ENCODE measurements around the gene HTT-AS.
"Not testable (repeated sequence)": the region's sequence is repeated elsewhere in the genome, so short reads cannot be mapped to it uniquely, and the experiment has no call there.

The HTT-AS gene

DNA sequence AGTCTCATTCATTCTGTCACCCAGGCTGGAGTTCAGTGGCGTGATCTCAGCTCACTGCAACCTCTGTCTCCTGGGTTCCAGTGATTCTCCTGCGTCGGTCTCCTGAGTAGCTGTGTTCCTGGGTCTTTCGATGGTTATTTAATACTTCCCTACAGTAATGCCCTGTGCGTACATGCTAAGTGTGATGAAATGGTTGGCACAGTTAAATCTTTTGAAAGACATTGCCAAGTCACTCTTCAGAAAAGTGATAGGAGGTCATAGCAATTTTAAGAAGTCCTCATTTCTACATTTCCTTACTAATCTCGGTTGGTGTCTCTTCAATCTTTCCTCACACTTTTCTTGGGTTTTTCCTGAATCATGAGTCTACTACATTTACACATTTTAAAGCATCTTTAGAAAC lies 14.4 kb downstream of the HTT-AS start:
- H3K27me3 ChIP-seq (replicated peaks; ENCODE audit: control insufficient read depth, insufficient read depth, low read length, poor library complexity, severe bottlenecking), result no peaks in the 10 kb centered on the region
- no peak overlapping the region for H3K4me3 ChIP-seq (ENCODE audit: insufficient read depth, low read depth, low read length, poor library complexity, severe bottlenecking)
- no peaks in the 10 kb centered on the region for H3K9me3 ChIP-seq (ENCODE audit: control insufficient read depth, low read length)
- no peaks in the 10 kb centered on the region for H3K36me3 ChIP-seq (ENCODE audit: control insufficient read depth, insufficient read depth, low read length)
- no peaks in the 10 kb centered on the region for H3K4me1 ChIP-seq (ENCODE audit: control insufficient read depth, insufficient read depth, low read length, poor library complexity, severe bottlenecking)
- H3K27ac ChIP-seq (ENCODE audit: insufficient read depth, low read length, poor library complexity, severe bottlenecking), result no peak overlapping the region
- DNase-seq, result no peak

GRCh38 chr4:3054169-3054759 lies 20.1 kb downstream of the HTT-AS start:
- no peaks in the 10 kb centered on the region for H3K9me3 ChIP-seq (ENCODE audit: control insufficient read depth, low read length)

GRCh38 chr4:3051141-3051897 lies 23.0 kb downstream of the HTT-AS start:
- H3K4me3 ChIP-seq (ENCODE audit: insufficient read depth, low read depth, low read length, poor library complexity, severe bottlenecking); H3K27me3 ChIP-seq (replicated peaks; ENCODE audit: control insufficient read depth, insufficient read depth, low read length, poor library complexity, severe bottlenecking); H3K27ac ChIP-seq (ENCODE audit: insufficient read depth, low read length, poor library complexity, severe bottlenecking); DNase-seq; H3K9me3 ChIP-seq (ENCODE audit: control insufficient read depth, low read length); H3K4me1 ChIP-seq (ENCODE audit: control insufficient read depth, insufficient read depth, low read length, poor library complexity, severe bottlenecking); H3K36me3 ChIP-seq (ENCODE audit: control insufficient read depth, insufficient read depth, low read length): not testable (repeated sequence)

More at GRCh38 chr4:3054169-3054759, 20.1 kb downstream of the HTT-AS start:
- DNase-seq, result no peak
- H3K4me3 ChIP-seq (ENCODE audit: insufficient read depth, low read depth, low read length, poor library complexity, severe bottlenecking), result no peak overlapping the region
- H3K27ac ChIP-seq (ENCODE audit: insufficient read depth, low read length, poor library complexity, severe bottlenecking), result no peak overlapping the region
- no peaks in the 10 kb centered on the region for H3K4me1 ChIP-seq (ENCODE audit: control insufficient read depth, insufficient read depth, low read length, poor library complexity, severe bottlenecking)
- no peaks in the 10 kb centered on the region for H3K36me3 ChIP-seq (ENCODE audit: control insufficient read depth, insufficient read depth, low read length)
- H3K27me3 ChIP-seq (replicated peaks; ENCODE audit: control insufficient read depth, insufficient read depth, low read length, poor library complexity, severe bottlenecking), result no peaks in the 10 kb centered on the region

GRCh38 chr4:3047464-3048286 lies 26.7 kb downstream of the HTT-AS start:
- H3K27ac ChIP-seq (ENCODE audit: insufficient read depth, low read length, poor library complexity, severe bottlenecking), result peak overlapping the region; percentile 43
- DNase-seq, result peak; percentile 63 to 71 (median 63)

GRCh38 chr4:3046623-3047022 lies 27.7 kb downstream of the HTT-AS start:
- H3K4me3 ChIP-seq (ENCODE audit: insufficient read depth, low read depth, low read length, poor library complexity, severe bottlenecking), result no peak overlapping the region
- peaks cover 20% of the 10 kb centered on the region for H3K4me1 ChIP-seq (ENCODE audit: control insufficient read depth, insufficient read depth, low read length, poor library complexity, severe bottlenecking)
- no peaks in the 10 kb centered on the region for H3K36me3 ChIP-seq (ENCODE audit: control insufficient read depth, insufficient read depth, low read length)
- no peaks in the 10 kb centered on the region for H3K27me3 ChIP-seq (replicated peaks; ENCODE audit: control insufficient read depth, insufficient read depth, low read length, poor library complexity, severe bottlenecking)
- H3K9me3 ChIP-seq (ENCODE audit: control insufficient read depth, low read length), result no peaks in the 10 kb centered on the region
- H3K27ac ChIP-seq (ENCODE audit: insufficient read depth, low read length, poor library complexity, severe bottlenecking), result no peak overlapping the region
- DNase-seq, result no peak

More at GRCh38 chr4:3047464-3048286, 26.7 kb downstream of the HTT-AS start:
- Histone ChIP-seq H3K9me3 (ENCODE audit: control insufficient read depth, low read length) (no peaks in the 10 kb centered on the region), H3K4me1 (ENCODE audit: control insufficient read depth, insufficient read depth, low read length, poor library complexity, severe bottlenecking) (peaks cover 15% of the 10 kb centered on the region), H3K36me3 (ENCODE audit: control insufficient read depth, insufficient read depth, low read length) (no peaks in the 10 kb centered on the region), H3K27me3 (replicated peaks; ENCODE audit: control insufficient read depth, insufficient read depth, low read length, poor library complexity, severe bottlenecking) (no peaks in the 10 kb centered on the region), H3K4me3 (ENCODE audit: insufficient read depth, low read depth, low read length, poor library complexity, severe bottlenecking) (peak overlapping the region; percentile 42)

- DNase-seq, result no peak
Measured at GRCh38 chr4:3046162-3046561, 28.2 kb downstream of the HTT-AS start.

GRCh38 chr4:3044870-3045819 lies 29.2 kb downstream of the HTT-AS start:
- Histone ChIP-seq H3K9me3 (ENCODE audit: control insufficient read depth, low read length) (no peaks in the 10 kb centered on the region), H3K27me3 (replicated peaks; ENCODE audit: control insufficient read depth, insufficient read depth, low read length, poor library complexity, severe bottlenecking) (no peaks in the 10 kb centered on the region), H3K36me3 (ENCODE audit: control insufficient read depth, insufficient read depth, low read length) (no peaks in the 10 kb centered on the region), H3K27ac (ENCODE audit: insufficient read depth, low read length, poor library complexity, severe bottlenecking) (no peak overlapping the region), H3K4me3 (ENCODE audit: insufficient read depth, low read depth, low read length, poor library complexity, severe bottlenecking) (peak overlapping the region; percentile 2), H3K4me1 (ENCODE audit: control insufficient read depth, insufficient read depth, low read length, poor library complexity, severe bottlenecking) (peaks cover 26% of the 10 kb centered on the region)
- DNase-seq, result peak; percentile 66 to 75 (median 67)

More at GRCh38 chr4:3046162-3046561, 28.2 kb downstream of the HTT-AS start:
- H3K9me3 ChIP-seq (ENCODE audit: control insufficient read depth, low read length), result no peaks in the 10 kb centered on the region
- no peaks in the 10 kb centered on the region for H3K36me3 ChIP-seq (ENCODE audit: control insufficient read depth, insufficient read depth, low read length)
- peaks cover 22% of the 10 kb centered on the region for H3K4me1 ChIP-seq (ENCODE audit: control insufficient read depth, insufficient read depth, low read length, poor library complexity, severe bottlenecking)
- H3K27me3 ChIP-seq (replicated peaks; ENCODE audit: control insufficient read depth, insufficient read depth, low read length, poor library complexity, severe bottlenecking), result no peaks in the 10 kb centered on the region
- H3K27ac ChIP-seq (ENCODE audit: insufficient read depth, low read length, poor library complexity, severe bottlenecking), result no peak overlapping the region
- no peak overlapping the region for H3K4me3 ChIP-seq (ENCODE audit: insufficient read depth, low read depth, low read length, poor library complexity, severe bottlenecking)

GRCh38 chr4:3043282-3044020 lies 30.9 kb downstream of the HTT-AS start:
- Histone ChIP-seq H3K9me3 (ENCODE audit: control insufficient read depth, low read length) (no peaks in the 10 kb centered on the region), H3K36me3 (ENCODE audit: control insufficient read depth, insufficient read depth, low read length) (no peaks in the 10 kb centered on the region), H3K27me3 (replicated peaks; ENCODE audit: control insufficient read depth, insufficient read depth, low read length, poor library complexity, severe bottlenecking) (no peaks in the 10 kb centered on the region), H3K27ac (ENCODE audit: insufficient read depth, low read length, poor library complexity, severe bottlenecking) (no peak overlapping the region), H3K4me3 (ENCODE audit: insufficient read depth, low read depth, low read length, poor library complexity, severe bottlenecking) (no peak overlapping the region), H3K4me1 (ENCODE audit: control insufficient read depth, insufficient read depth, low read length, poor library complexity, severe bottlenecking) (peaks cover 26% of the 10 kb centered on the region)
- no peak for DNase-seq

DNA sequence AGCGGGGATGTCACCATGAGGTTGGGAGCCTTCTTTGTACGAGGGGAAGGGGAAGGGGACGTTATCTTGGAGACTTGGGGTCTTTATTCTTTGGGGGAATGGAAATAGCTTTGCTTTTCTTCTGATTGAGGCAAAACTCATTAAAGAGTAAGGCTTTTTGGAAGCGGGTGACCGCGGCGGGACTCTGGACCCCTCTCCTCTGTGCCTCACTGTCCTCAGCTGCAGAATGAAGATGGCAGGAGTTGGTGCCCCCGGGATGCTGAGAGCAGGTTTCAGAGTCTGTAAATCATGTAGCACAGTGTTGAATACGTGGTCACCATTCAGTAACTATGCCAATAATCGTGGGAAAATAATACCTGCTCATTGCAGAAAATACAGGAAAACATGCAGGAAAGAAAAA lies 32.1 kb downstream of the HTT-AS start:
- H3K36me3 ChIP-seq (ENCODE audit: control insufficient read depth, insufficient read depth, low read length), result no peaks in the 10 kb centered on the region
- H3K9me3 ChIP-seq (ENCODE audit: control insufficient read depth, low read length), result no peaks in the 10 kb centered on the region
- H3K4me1 ChIP-seq (ENCODE audit: control insufficient read depth, insufficient read depth, low read length, poor library complexity, severe bottlenecking), result peaks cover 36% of the 10 kb centered on the region
- DNase-seq, result no peak
- H3K27me3 ChIP-seq (replicated peaks; ENCODE audit: control insufficient read depth, insufficient read depth, low read length, poor library complexity, severe bottlenecking), result no peaks in the 10 kb centered on the region
- H3K27ac ChIP-seq (ENCODE audit: insufficient read depth, low read length, poor library complexity, severe bottlenecking), result no peak overlapping the region
- H3K4me3 ChIP-seq (ENCODE audit: insufficient read depth, low read depth, low read length, poor library complexity, severe bottlenecking), result peak overlapping the region; percentile 52

Data from effector memory CD4-positive, alpha-beta T cell (primary cell).